Measurements from ENCODE around the gene CCDC93. TPM values are rescaled to one million over a fixed set of nuclear protein-coding genes. Genes with fewer than 3 reads are reported as not detected.

The CCDC93 gene
- total and polyA plus RNA-seq, 2 of the 4 experiments (the other 2 are of a cell fraction): 8.1 to 17.2 TPM

- Histone ChIP-seq H3K14ac (replicated peaks; ENCODE audit: low read depth, low read length) (no peak overlapping the region), H3K36me3 (ENCODE audit: control insufficient read depth, insufficient read depth, low read length) (no peaks in the 10 kb centered on the region), H2BK20ac (ENCODE audit: low read depth, low read length) (no peak overlapping the region), H4K5ac (ENCODE audit: low read depth, low read length) (no peak overlapping the region), H4K20me1 (ENCODE audit: insufficient read depth, low read length) (no peaks in the 10 kb centered on the region), H3K9me1 (ENCODE audit: insufficient read depth, low read length) (no peaks in the 10 kb centered on the region), H3K4ac (ENCODE audit: low read depth, low read length) (no peak overlapping the region), H3K4me2 (ENCODE audit: low read depth, low read length) (no peak overlapping the region), H3K56ac (ENCODE audit: extremely low read depth, insufficient read depth, low read length) (no peak overlapping the region), H3K27me3 (ENCODE audit: control insufficient read depth, insufficient read depth, low read length) (peaks cover 13% of the 10 kb centered on the region), H2BK15ac (ENCODE audit: low read depth, low read length) (no peak overlapping the region), H3K23ac (ENCODE audit: low read depth, low read length) (no peak overlapping the region), H2AK9ac (replicated peaks; ENCODE audit: low read depth, low read length, poor library complexity) (no peak overlapping the region), H3K4me3 (ENCODE audit: insufficient read depth, low read depth, low read length) (no peak overlapping the region), H4K8ac (ENCODE audit: low read depth in 2 of 2, low read length in 2 of 2) (no peak overlapping the region), H2BK5ac (ENCODE audit: low read depth, low read length, poor library complexity, severe bottlenecking) (no peak overlapping the region), H3K79me1 (ENCODE audit: low read depth in 1 of 2, low read length in 2 of 2) (no peaks in the 10 kb centered on the region), H3K9me3 (ENCODE audit: control insufficient read depth, insufficient read depth, low read length) (no peaks in the 10 kb centered on the region), H3K27ac (ENCODE audit: insufficient read depth, low read length) (no peak overlapping the region), H2BK120ac (ENCODE audit: low read depth, low read length) (no peak overlapping the region), H3K9ac (ENCODE audit: low read depth, low read length) (no peak overlapping the region), H2AFZ (replicated peaks; ENCODE audit: low read length, poor library complexity) (no peak overlapping the region), H3K4me1 (ENCODE audit: control insufficient read depth, insufficient read depth, low read length) (no peaks in the 10 kb centered on the region), H3K18ac (ENCODE audit: low read depth, low read length) (no peak overlapping the region), H2AK5ac (ENCODE audit: low read depth, low read length) (no peak overlapping the region), H4K91ac (ENCODE audit: insufficient read depth, low read depth, low read length) (no peak overlapping the region)
- no TSS peak for BruUV-seq (replicated peaks)
- ATAC-seq (ENCODE audit: low read depth): no peak
- dilution Hi-C loops (cut with HindIII; ENCODE audit: low sequenced_read_pairs, unreplicated experiment): no loop called here
- in situ Hi-C loops (cut with MboI; ENCODE audit: low sequenced_read_pairs): loop anchor here (25.0 kb wide), 1 partner anchor 818 kb away; no protein-coding TSS in a partner anchor
- intact Hi-C loops (cut with micrococcal nuclease): no loop called here
- TF ChIP-seq SMC3 (IDR thresholded peaks at IDR 0.05; ENCODE audit: low read depth, low read length) (no peak), MAFK (IDR thresholded peaks at IDR 0.05; ENCODE audit: low read depth, low read length) (peak; percentile 27; the same call in 1 of the 2 replicates)
- POLR2A ChIA-PET (ENCODE audit: unreplicated experiment): no interaction called here
- CTCF ChIA-PET: no interaction called here
- no peak for DNase-seq
- 29% methylated on average over 1 of the region's 6 CpGs; no CpG with 5 or more reads in 1 of the 2 experiments for WGBS, 2 experiments (ENCODE audit: extremely low coverage in 2 of 2, insufficient read length in 1 of 2)
Observed at GRCh38 chr2:118044103-118044716, 30.3 kb upstream of the CCDC93 start.

Data from IMR-90 (cell line).